ENCODE measurements around the gene PTGES2. TPM values are rescaled to one million over a fixed set of nuclear protein-coding genes. Genes with fewer than 3 reads are reported as not detected.

PTGES2 gene
- total and polyA plus RNA-seq, 9 of the 15 experiments (the other 6 are each of a cell fraction or from before 2014, with no cell fraction given): 2.4 to 196 (median 90.1) TPM

GRCh38 chr9:128098297-128099230, 29.0 kb downstream of the PTGES2 start (continued):
- TF ChIP-seq RREB1 (CRISPR knock-in tag; IDR thresholded peaks at IDR 0.05) (no peak), PHF8 (IDR thresholded peaks at IDR 0.05; ENCODE audit: borderline replicate concordance, low read length) (peak; percentile 42; the same call in 1 of the 2 replicates), ZNF444 (CRISPR knock-in tag; IDR thresholded peaks at IDR 0.05) (no peak), FIP1L1 (IDR thresholded peaks at IDR 0.05; ENCODE audit: low read depth, low read length, poor library complexity, severe bottlenecking) (no peak), NFIX (CRISPR knock-in tag; IDR thresholded peaks at IDR 0.05; ENCODE audit: low read depth) (no peak), ZFPM2 (CRISPR knock-in tag; IDR thresholded peaks at IDR 0.05) (no peak), ZKSCAN8 (CRISPR knock-in tag; IDR thresholded peaks at IDR 0.05) (no peak), ZNF347 (CRISPR knock-in tag; IDR thresholded peaks at IDR 0.05; ENCODE audit: low read depth) (no peak), HCFC1 (IDR thresholded peaks at IDR 0.05; ENCODE audit: low read depth, low read length) (no peak), LARP7 (IDR thresholded peaks at IDR 0.05) (no peak), U2AF2 (optimal IDR thresholded peaks at IDR 0.05; ENCODE audit: low read depth, low read length) (no peak), ZNF253 (CRISPR knock-in tag; conservative IDR thresholded peaks at IDR 0.05) (no peak), NCOA6 (IDR thresholded peaks at IDR 0.05) (no peak), MCM7 (IDR thresholded peaks at IDR 0.05) (no peak), MAFF (IDR thresholded peaks at IDR 0.05; ENCODE audit: low read length) (no peak), ZNF140 (CRISPR knock-in tag; IDR thresholded peaks at IDR 0.05) (no peak), GABPB2 (CRISPR knock-in tag; conservative IDR thresholded peaks at IDR 0.05) (no peak), NRF1 (conservative IDR thresholded peaks at IDR 0.05 in 1 of 2, IDR thresholded peaks at IDR 0.05 in 1 of 2) (peak in 1 of 2 experiments; percentile 32; a peak in 1 of 4 replicates), RBM22 (IDR thresholded peaks at IDR 0.05; ENCODE audit: low read depth, low read length, poor library complexity, severe bottlenecking) (no peak), SP1 (CRISPR knock-in tag; IDR thresholded peaks at IDR 0.05) (peak; percentile 43; the same call in 1 of the 2 replicates)
- TF ChIP-seq, protein P1, sequence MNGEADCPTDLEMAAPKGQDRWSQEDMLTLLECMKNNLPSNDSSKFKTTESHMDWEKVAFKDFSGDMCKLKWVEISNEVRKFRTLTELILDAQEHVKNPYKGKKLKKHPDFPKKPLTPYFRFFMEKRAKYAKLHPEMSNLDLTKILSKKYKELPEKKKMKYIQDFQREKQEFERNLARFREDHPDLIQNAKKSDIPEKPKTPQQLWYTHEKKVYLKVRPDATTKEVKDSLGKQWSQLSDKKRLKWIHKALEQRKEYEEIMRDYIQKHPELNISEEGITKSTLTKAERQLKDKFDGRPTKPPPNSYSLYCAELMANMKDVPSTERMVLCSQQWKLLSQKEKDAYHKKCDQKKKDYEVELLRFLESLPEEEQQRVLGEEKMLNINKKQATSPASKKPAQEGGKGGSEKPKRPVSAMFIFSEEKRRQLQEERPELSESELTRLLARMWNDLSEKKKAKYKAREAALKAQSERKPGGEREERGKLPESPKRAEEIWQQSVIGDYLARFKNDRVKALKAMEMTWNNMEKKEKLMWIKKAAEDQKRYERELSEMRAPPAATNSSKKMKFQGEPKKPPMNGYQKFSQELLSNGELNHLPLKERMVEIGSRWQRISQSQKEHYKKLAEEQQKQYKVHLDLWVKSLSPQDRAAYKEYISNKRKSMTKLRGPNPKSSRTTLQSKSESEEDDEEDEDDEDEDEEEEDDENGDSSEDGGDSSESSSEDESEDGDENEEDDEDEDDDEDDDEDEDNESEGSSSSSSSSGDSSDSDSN (IDR thresholded peaks at IDR 0.05; ENCODE audit: borderline replicate concordance in 1 of 2, low read depth in 2 of 2, low read length in 2 of 2): 0 out of 4 replicates have a peak, but pooled peaks of 1 of the 2 experiments have one; percentile 19
